Activated naive CD4-positive, alpha-beta T cell treated with anti-CD3 and anti-CD28 coated beads, Interleukin-2, amount 50 U/mL, for 72 hours (primary cell): ENCODE results near the gene TRIM10. TPM values are rescaled to one million over a fixed set of nuclear protein-coding genes. Genes with fewer than 3 reads are reported as not detected.
"Not testable (repeated sequence)": the region's sequence is repeated elsewhere in the genome, so short reads cannot be mapped to it uniquely, and the experiment has no call there.

ENCODE experiments used
- ATAC-seq, 2 donors: fragments of 150-1000 bp; cut with Tn5 transposase; 2 replicates each; pipeline ENCODE4 v1.10.0; 2021; ENCODE audit warnings: mild to moderate bottlenecking in 2 of 2, moderate library complexity in 2 of 2
- DNase-seq, 2 donors: peaks; one replicate each; pipeline ENCODE4 v3.0.0; 2021 to 2022; ENCODE audit warnings: low spot score in 2 of 2
- H3K27ac Mint-ChIP-seq, 2 donors: one replicate each; pipeline ENCODE4 v1.8.0; 2022; ENCODE audit warnings: mild to moderate bottlenecking in 2 of 2, mixed read lengths in 2 of 2
- H3K36me3 Mint-ChIP-seq, 2 donors: one replicate each; pipeline ENCODE4 v1.8.0; 2022; ENCODE audit warnings: mixed read lengths in 2 of 2
- H3K9me3 Mint-ChIP-seq, 2 donors: one replicate each; pipeline ENCODE4 v1.8.0; 2022; ENCODE audit warnings: mixed read lengths in 2 of 2
- total RNA-seq, 2 donors: library from RNA; stranded (reverse); gene quantifications; one replicate each; pipeline ENCODE4 v1.2.3, GENCODE V29; 2022

TRIM10 gene
- total RNA-seq, 2 donors from 2014 or later = 0.70 TPM; not detected in 1

GRCh38 chr6:30149858-30150550 is 11.0 kb downstream of the TRIM10 start:
- DNase-seq = no peak
- Mint-ChIP-seq H3K27ac (no peak overlapping the region), H3K9me3 (no peaks in the 10 kb centered on the region), H3K36me3 (no peaks in the 10 kb centered on the region)
- no peak for ATAC-seq

- Mint-ChIP-seq H3K27ac (no peak overlapping the region), H3K36me3 (no peaks in the 10 kb centered on the region), H3K9me3 (no peaks in the 10 kb centered on the region)
- DNase-seq = no peak
- no peak for ATAC-seq
Observed at GRCh38 chr6:30149234-30149633, 11.8 kb downstream of the TRIM10 start.

- H3K27ac Mint-ChIP-seq = no peak overlapping the region
- no peaks in the 10 kb centered on the region for H3K9me3 Mint-ChIP-seq
- no peak for DNase-seq
- no peaks in the 10 kb centered on the region for H3K36me3 Mint-ChIP-seq
- peak; percentile 26 to 50 for ATAC-seq
Observed at GRCh38 chr6:30147096-30147495, 13.9 kb downstream of the TRIM10 start.

GRCh38 chr6:30145818-30146217 is 15.2 kb downstream of the TRIM10 start:
- no peak overlapping the region for H3K27ac Mint-ChIP-seq
- ATAC-seq = no peak
- DNase-seq = no peak
- no peaks in the 10 kb centered on the region for H3K36me3 Mint-ChIP-seq
- no peaks in the 10 kb centered on the region for H3K9me3 Mint-ChIP-seq

GRCh38 chr6:30144811-30145210 is 16.2 kb downstream of the TRIM10 start:
- DNase-seq (no peak), ATAC-seq (no peak)
- H3K27ac Mint-ChIP-seq = no peak overlapping the region
- no peaks in the 10 kb centered on the region for H3K36me3 Mint-ChIP-seq
- no peaks in the 10 kb centered on the region for H3K9me3 Mint-ChIP-seq

- ATAC-seq = no peak
- Mint-ChIP-seq H3K9me3 (no peaks in the 10 kb centered on the region), H3K36me3 (no peaks in the 10 kb centered on the region), H3K27ac (no peak overlapping the region)
- no peak for DNase-seq
Observed at GRCh38 chr6:30143780-30144179, 17.2 kb downstream of the TRIM10 start.

- no peaks in the 10 kb centered on the region for H3K36me3 Mint-ChIP-seq
- no peak overlapping the region for H3K27ac Mint-ChIP-seq
- ATAC-seq = no peak
- DNase-seq = no peak
- no peaks in the 10 kb centered on the region for H3K9me3 Mint-ChIP-seq
Observed at GRCh38 chr6:30142665-30143064, 18.3 kb downstream of the TRIM10 start.

- DNase-seq, ATAC-seq, H3K36me3 Mint-ChIP-seq, H3K9me3 Mint-ChIP-seq, H3K27ac Mint-ChIP-seq: not testable (repeated sequence)
Observed at GRCh38 chr6:30140240-30140639, 20.8 kb downstream of the TRIM10 start.

GRCh38 chr6:30136570-30137286 is 24.3 kb downstream of the TRIM10 start:
- Mint-ChIP-seq H3K9me3 (no peaks in the 10 kb centered on the region), H3K27ac (no peak overlapping the region), H3K36me3 (no peaks in the 10 kb centered on the region)
- DNase-seq (no peak), ATAC-seq (peak; percentile 57 to 77)

- Mint-ChIP-seq H3K27ac (peak within 1 kb of the TSS in 1 of 2 donors; percentile 46), H3K9me3 (no peaks in the 10 kb centered on the region), H3K36me3 (no peaks in the 10 kb centered on the region)
- ATAC-seq (no peak), DNase-seq (no peak)
Observed at GRCh38 chr6:30135757-30136156, 25.3 kb downstream of the TRIM10 start, which contains the start of gene TRIM40. TSS of gene TRIM40 (plus strand) at chr6:30136140. CDS start at chr6:30137037, 897 bp downstream.

- Mint-ChIP-seq H3K9me3 (no peaks in the 10 kb centered on the region), H3K27ac (no peak overlapping the region), H3K36me3 (no peaks in the 10 kb centered on the region)
- ATAC-seq (peak in 1 of 2 donors; percentile 47), DNase-seq (no peak)
Observed at GRCh38 chr6:30135147-30135546, 25.9 kb downstream of the TRIM10 start.

GRCh38 chr6:30131947-30132497 is 29.0 kb downstream of the TRIM10 start:
- Mint-ChIP-seq H3K27ac (no peak overlapping the region), H3K36me3 (no peaks in the 10 kb centered on the region), H3K9me3 (no peaks in the 10 kb centered on the region)
- DNase-seq = no peak
- no peak for ATAC-seq

GRCh38 chr6:30130887-30131862 is 29.8 kb downstream of the TRIM10 start:
- Mint-ChIP-seq H3K9me3 (no peaks in the 10 kb centered on the region), H3K27ac (no peak overlapping the region), H3K36me3 (no peaks in the 10 kb centered on the region)
- ATAC-seq = peak; percentile 80 to 85
- peak in 1 of 2 donors; percentile 67 for DNase-seq

- Mint-ChIP-seq H3K27ac (no peak overlapping the region), H3K9me3 (no peaks in the 10 kb centered on the region), H3K36me3 (no peaks in the 10 kb centered on the region)
- ATAC-seq (no peak), DNase-seq (no peak)
Observed at GRCh38 chr6:30130179-30130679, 30.8 kb downstream of the TRIM10 start.

- Mint-ChIP-seq H3K27ac (no peak overlapping the region), H3K36me3 (no peaks in the 10 kb centered on the region), H3K9me3 (no peaks in the 10 kb centered on the region)
- ATAC-seq (peak; percentile 79 to 87), DNase-seq (no peak)
Observed at GRCh38 chr6:30129265-30130178, 31.5 kb downstream of the TRIM10 start.
